HCT116 (cell line): Measurements from ENCODE around the gene FERMT1. TPM values are rescaled to one million over a fixed set of nuclear protein-coding genes. Genes with fewer than 3 reads are reported as not detected.

Experiments
- ATAC-seq: fragments of 200-7000 bp; cut with Tn5 transposase; 2 replicates; pipeline ENCODE4 v1.9.1; 2020; ENCODE audit warnings: mild to moderate bottlenecking, moderate library complexity
- BruUV-seq: library from RNA; stranded (reverse); fragments of 400-500 nt; replicated peaks from 2 replicates; lab custom pipeline; 2021; lab: Mats Ljungman, UMichigan
- CTCF ChIA-PET: fragments of 300-600 bp; sonication (Branson Sonifier 250); formaldehyde crosslinking; loops from one replicate; lab custom pipeline; 2021; ENCODE audit warnings: antibody characterized with exemption; lab: Charles Lee
- POLR2A ChIA-PET: fragments of 300-600, 350-600 bp; sonication (Branson Sonifier 250); formaldehyde crosslinking; loops from one replicate; lab custom pipeline; 2021; ENCODE audit warnings: antibody characterized with exemption; lab: Charles Lee
- RAD21 ChIA-PET, 2 experiments: fragments of 300-600 bp; sonication (Branson Sonifier 250); formaldehyde crosslinking; loops; one replicate each; lab custom pipeline; 2023; ENCODE audit warnings: low total read pairs in 2 of 2; ENCODE audit not compliant: uncharacterized antibody in 2 of 2, unreplicated experiment in 2 of 2, low non-redundant PET in 1 of 2; lab: Charles Lee
- DNase-seq: peaks from one replicate; pipeline ENCODE4 v3.0.0-alpha.2; 2010; ENCODE audit warnings: low read depth, low spot score
- H2AFZ ChIP-seq: fragments of 200-600 bp; shearing (Covaris generic), sonication (generic); 2 replicates; pipeline ENCODE4 v1.6.1; 2017; ENCODE audit warnings: low read depth, mixed run types, mixed read lengths, antibody characterized with exemption, low read length; ENCODE audit not compliant: poor library complexity, severe bottlenecking
- H3K27ac ChIP-seq: 2 replicates; pipeline ENCODE4 v1.5.1; 2012; ENCODE audit warnings: low read depth, low read length
- H3K27me3 ChIP-seq: fragments of 200-600 bp; sonication (generic); 2 replicates; pipeline ENCODE4 v1.6.1; 2016; ENCODE audit warnings: mixed run types, low read length, mixed read lengths; ENCODE audit not compliant: insufficient read depth
- H3K36me3 ChIP-seq, 2 experiments: fragments of 200-500 bp in 1 of 2; fragments of 200-600 bp in 1 of 2; sonication (Bioruptor generic) in 1 of 2; sonication (generic) in 1 of 2; 2 replicates each; pipeline versions ENCODE4 v1.5.1 to v1.6.1; 2014 to 2016; ENCODE audit warnings: low read length in 2 of 2, inconsistent platforms in 1 of 2, mixed read lengths in 1 of 2, mixed run types in 1 of 2; ENCODE audit not compliant: insufficient read depth in 2 of 2, control insufficient read depth in 1 of 2
- H3K4me1 ChIP-seq, 2 experiments: fragments of 200-600 bp in 1 of 2; sonication (generic) in 1 of 2; 2 replicates each; pipeline versions ENCODE4 v1.5.1 to v1.6.1; 2012 to 2017; ENCODE audit warnings: low read length in 2 of 2, inconsistent platforms in 1 of 2, mild to moderate bottlenecking in 1 of 2, mixed read lengths in 1 of 2, mixed run types in 1 of 2, moderate library complexity in 1 of 2; ENCODE audit not compliant: insufficient read depth in 2 of 2, control insufficient read depth in 1 of 2
- H3K4me2 ChIP-seq: fragments of 200-600 bp; sonication (generic); 2 replicates; pipeline ENCODE4 v1.6.1; 2017; ENCODE audit warnings: mixed run types, low read length, mixed read lengths
- H3K4me3 ChIP-seq, 2 experiments: fragments of 200-600 bp in 1 of 2; sonication (generic) in 1 of 2; replicated peaks in 1 of 2; 2 replicates each; pipeline ENCODE4 v1.5.1; 2011 to 2016; ENCODE audit warnings: low read length in 2 of 2, control low read depth in 1 of 2, low read depth in 1 of 2, mild to moderate bottlenecking in 1 of 2, mixed read lengths in 1 of 2, mixed run types in 1 of 2
- H3K79me2 ChIP-seq: fragments of 200-600 bp; sonication (generic); 2 replicates; pipeline ENCODE4 v1.6.1; 2017; ENCODE audit warnings: mild to moderate bottlenecking, mixed run types, low read length, moderate library complexity, mixed read lengths; ENCODE audit not compliant: insufficient read depth
- H3K9ac ChIP-seq: fragments of 200-600 bp; sonication (generic); 2 replicates; pipeline ENCODE4 v1.6.1; 2016; ENCODE audit warnings: low read length, mixed read lengths
- H3K9me2 ChIP-seq: fragments of 200-600 bp; sonication (generic), shearing (Covaris generic); 2 replicates; pipeline ENCODE4 v1.6.1; 2017; ENCODE audit warnings: mixed run types, mild to moderate bottlenecking, moderate library complexity; ENCODE audit not compliant: insufficient read depth
- H3K9me3 ChIP-seq, 2 experiments: fragments of 200-500 bp in 1 of 2; fragments of 200-600 bp in 1 of 2; sonication (Bioruptor generic) in 1 of 2; sonication (generic) in 1 of 2; 2 replicates each; pipeline ENCODE4 v1.6.1; 2014 to 2017; ENCODE audit warnings: low read length in 2 of 2, mixed read lengths in 2 of 2, inconsistent platforms in 1 of 2, low read depth in 1 of 2, mild to moderate bottlenecking in 1 of 2, mixed run types in 1 of 2, moderate library complexity in 1 of 2; ENCODE audit not compliant: control insufficient read depth in 1 of 2, insufficient read depth in 1 of 2
- H4K20me1 ChIP-seq: fragments of 200-600 bp; sonication (generic), shearing (Covaris generic); 2 replicates; pipeline ENCODE4 v1.6.1; 2017; ENCODE audit warnings: mixed run types, mild to moderate bottlenecking, moderate library complexity; ENCODE audit not compliant: insufficient read depth
- CEBPB ChIP-seq: IDR thresholded peaks from 2 replicates; pipeline ENCODE4 v1.6.1; 2012; ENCODE audit warnings: low read depth
- EGR1 ChIP-seq: IDR thresholded peaks from 2 replicates; pipeline ENCODE4 v1.6.1; 2012; ENCODE audit warnings: low read depth
- EZH2 ChIP-seq: fragments of 200-600 bp; sonication (generic); IDR thresholded peaks from 2 replicates; pipeline ENCODE4 v1.6.1; 2017; ENCODE audit warnings: antibody characterized with exemption, mixed run types
- EZH2phosphoT487 ChIP-seq: fragments of 200-600 bp; IDR thresholded peaks from 2 replicates; pipeline ENCODE4 v1.6.1; 2018; ENCODE audit warnings: antibody characterized with exemption, borderline replicate concordance
- FOSL1 ChIP-seq: IDR thresholded peaks from 2 replicates; pipeline ENCODE4 v1.6.1; 2012; ENCODE audit warnings: low read depth
- JUND ChIP-seq: IDR thresholded peaks from 2 replicates; pipeline ENCODE4 v1.6.1; 2012
- POLR2AphosphoS5 ChIP-seq: IDR thresholded peaks from 2 replicates; pipeline ENCODE4 v1.6.1; 2011; ENCODE audit warnings: mild to moderate bottlenecking, low read depth, low read length, moderate library complexity
- RAD21 ChIP-seq: IDR thresholded peaks from 2 replicates; pipeline ENCODE4 v1.6.1; 2012; ENCODE audit warnings: low read depth, mild to moderate bottlenecking
- SP1 ChIP-seq: IDR thresholded peaks from 2 replicates; pipeline ENCODE4 v1.6.1; 2012; ENCODE audit warnings: low read depth
- YY1 ChIP-seq: IDR thresholded peaks from 2 replicates; pipeline ENCODE4 v1.6.1; 2011; ENCODE audit warnings: low read length, low read depth, moderate library complexity, mild to moderate bottlenecking; ENCODE audit not compliant: insufficient replicate concordance; ENCODE audit errors: extremely low read depth
- ZFX ChIP-seq: fragments of 450-650 bp; IDR thresholded peaks from 2 replicates; pipeline ENCODE4 v1.6.1; 2017
- ZNF274 ChIP-seq: fragments of 200-500 bp; sonication (Bioruptor generic); IDR thresholded peaks from 2 replicates; pipeline ENCODE4 v1.6.1; 2014; ENCODE audit warnings: mild to moderate bottlenecking, low read depth, low read length, inconsistent platforms
- intact Hi-C: fragments of 100-400 bp; cut with micrococcal nuclease; formaldehyde crosslinking; loops from 2 replicates; pipeline ENCODE4 v1.10.0; 2022
- total RNA-seq: library from RNA; stranded (reverse); gene quantifications from one replicate; pipeline ENCODE4 v1.2.1, GENCODE V29; 2021; ENCODE audit not compliant: unreplicated experiment
- TF ChIP-seq, protein P1 (sequence below): IDR thresholded peaks from 2 replicates; pipeline ENCODE4 v1.6.1; 2012
- TF ChIP-seq, protein P2 (sequence below): IDR thresholded peaks from 2 replicates; pipeline ENCODE4 v1.6.1; 2011; ENCODE audit warnings: mild to moderate bottlenecking, low read length, moderate library complexity; ENCODE audit not compliant: insufficient replicate concordance; ENCODE audit errors: extremely low read depth

FERMT1 gene
- total RNA-seq, 1 experiment from 2014 or later = 34.9 TPM

DNA sequence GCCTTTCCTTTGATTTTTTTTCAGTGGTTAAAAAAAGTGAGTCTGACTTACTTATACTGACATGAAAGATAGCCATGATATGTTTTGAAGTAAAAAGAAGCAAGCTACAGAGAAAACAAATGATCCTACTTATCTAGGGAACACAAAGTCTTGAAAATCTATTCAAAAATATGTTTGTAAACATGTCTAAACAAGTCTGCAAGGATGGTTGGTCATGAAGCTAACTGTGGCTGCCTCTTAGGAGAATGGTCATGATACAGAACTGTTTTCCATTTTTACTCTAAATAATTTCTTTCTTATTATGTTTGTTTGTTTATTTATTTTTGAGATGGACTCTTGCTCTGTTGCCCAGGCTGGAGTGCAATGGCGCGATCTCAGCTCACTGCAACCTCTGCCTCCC is 21.5 kb downstream of the FERMT1 start:
- BruUV-seq = no TSS peak
- no peak overlapping the region for H3K9ac ChIP-seq
- TF ChIP-seq ZFX (no peak), YY1 (no peak), EZH2 (no peak), EGR1 (no peak), RAD21 (no peak), JUND (no peak), CEBPB (no peak), FOSL1 (no peak), ZNF274 (no peak), EZH2phosphoT487 (no peak), SP1 (no peak), POLR2AphosphoS5 (no peak)
- TF ChIP-seq, protein P1, sequence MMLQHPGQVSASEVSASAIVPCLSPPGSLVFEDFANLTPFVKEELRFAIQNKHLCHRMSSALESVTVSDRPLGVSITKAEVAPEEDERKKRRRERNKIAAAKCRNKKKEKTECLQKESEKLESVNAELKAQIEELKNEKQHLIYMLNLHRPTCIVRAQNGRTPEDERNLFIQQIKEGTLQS = no peak
- TF ChIP-seq, protein P2, sequence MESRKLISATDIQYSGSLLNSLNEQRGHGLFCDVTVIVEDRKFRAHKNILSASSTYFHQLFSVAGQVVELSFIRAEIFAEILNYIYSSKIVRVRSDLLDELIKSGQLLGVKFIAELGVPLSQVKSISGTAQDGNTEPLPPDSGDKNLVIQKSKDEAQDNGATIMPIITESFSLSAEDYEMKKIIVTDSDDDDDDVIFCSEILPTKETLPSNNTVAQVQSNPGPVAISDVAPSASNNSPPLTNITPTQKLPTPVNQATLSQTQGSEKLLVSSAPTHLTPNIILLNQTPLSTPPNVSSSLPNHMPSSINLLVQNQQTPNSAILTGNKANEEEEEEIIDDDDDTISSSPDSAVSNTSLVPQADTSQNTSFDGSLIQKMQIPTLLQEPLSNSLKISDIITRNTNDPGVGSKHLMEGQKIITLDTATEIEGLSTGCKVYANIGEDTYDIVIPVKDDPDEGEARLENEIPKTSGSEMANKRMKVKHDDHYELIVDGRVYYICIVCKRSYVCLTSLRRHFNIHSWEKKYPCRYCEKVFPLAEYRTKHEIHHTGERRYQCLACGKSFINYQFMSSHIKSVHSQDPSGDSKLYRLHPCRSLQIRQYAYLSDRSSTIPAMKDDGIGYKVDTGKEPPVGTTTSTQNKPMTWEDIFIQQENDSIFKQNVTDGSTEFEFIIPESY = no peak
- no peaks in the 10 kb centered on the region for H3K9me3 ChIP-seq
- no peak overlapping the region for H3K4me3 ChIP-seq
- H3K27me3 ChIP-seq = no peaks in the 10 kb centered on the region
- peaks cover 10 to 18% of the 10 kb centered on the region in 2 experiments for H3K36me3 ChIP-seq
- intact Hi-C loops = no loop called here
- CTCF ChIA-PET = no interaction called here
- no peak for DNase-seq
- POLR2A ChIA-PET = interaction anchor here (1.0 kb wide), 1 partner anchor 21 kb away, joined by 3 read pairs; the partner anchor contains the start of gene FERMT1
- H3K4me2 ChIP-seq = no peak overlapping the region
- H4K20me1 ChIP-seq = no peaks in the 10 kb centered on the region
- no peak overlapping the region for H3K27ac ChIP-seq
- RAD21 ChIA-PET = no interaction called here
- ATAC-seq = no peak
- no peaks in the 10 kb centered on the region for H3K4me1 ChIP-seq
- H3K9me2 ChIP-seq = no peaks in the 10 kb centered on the region
- no peak overlapping the region for H2AFZ ChIP-seq
- no peaks in the 10 kb centered on the region for H3K79me2 ChIP-seq
